Retinal pigment epithelial cell (primary cell): ENCODE results near the gene OLFML3.
"Not testable (repeated sequence)": the region's sequence is repeated elsewhere in the genome, so short reads cannot be mapped to it uniquely, and the experiment has no call there.

Experiments
- DNase-seq: peaks from one replicate; pipeline ENCODE4 v3.0.0-alpha.2; 2010; ENCODE audit warnings: low read depth
- H3K4me3 ChIP-seq: 2 replicates; pipeline ENCODE4 v1.5.1; 2011; ENCODE audit warnings: mild to moderate bottlenecking, low read length, control low read depth, moderate library complexity
- TF ChIP-seq, protein P1 (sequence below): conservative IDR thresholded peaks from 2 replicates; pipeline ENCODE4 v1.5.1; 2011; ENCODE audit warnings: low read depth, low read length, control low read depth, inconsistent platforms

OLFML3 gene

GRCh38 chr1:113943028-113943811, 36.1 kb upstream of the OLFML3 start:
- TF ChIP-seq, protein P1, sequence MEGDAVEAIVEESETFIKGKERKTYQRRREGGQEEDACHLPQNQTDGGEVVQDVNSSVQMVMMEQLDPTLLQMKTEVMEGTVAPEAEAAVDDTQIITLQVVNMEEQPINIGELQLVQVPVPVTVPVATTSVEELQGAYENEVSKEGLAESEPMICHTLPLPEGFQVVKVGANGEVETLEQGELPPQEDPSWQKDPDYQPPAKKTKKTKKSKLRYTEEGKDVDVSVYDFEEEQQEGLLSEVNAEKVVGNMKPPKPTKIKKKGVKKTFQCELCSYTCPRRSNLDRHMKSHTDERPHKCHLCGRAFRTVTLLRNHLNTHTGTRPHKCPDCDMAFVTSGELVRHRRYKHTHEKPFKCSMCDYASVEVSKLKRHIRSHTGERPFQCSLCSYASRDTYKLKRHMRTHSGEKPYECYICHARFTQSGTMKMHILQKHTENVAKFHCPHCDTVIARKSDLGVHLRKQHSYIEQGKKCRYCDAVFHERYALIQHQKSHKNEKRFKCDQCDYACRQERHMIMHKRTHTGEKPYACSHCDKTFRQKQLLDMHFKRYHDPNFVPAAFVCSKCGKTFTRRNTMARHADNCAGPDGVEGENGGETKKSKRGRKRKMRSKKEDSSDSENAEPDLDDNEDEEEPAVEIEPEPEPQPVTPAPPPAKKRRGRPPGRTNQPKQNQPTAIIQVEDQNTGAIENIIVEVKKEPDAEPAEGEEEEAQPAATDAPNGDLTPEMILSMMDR = no peak
- DNase-seq = no peak
- no peak overlapping the region for H3K4me3 ChIP-seq

DNA sequence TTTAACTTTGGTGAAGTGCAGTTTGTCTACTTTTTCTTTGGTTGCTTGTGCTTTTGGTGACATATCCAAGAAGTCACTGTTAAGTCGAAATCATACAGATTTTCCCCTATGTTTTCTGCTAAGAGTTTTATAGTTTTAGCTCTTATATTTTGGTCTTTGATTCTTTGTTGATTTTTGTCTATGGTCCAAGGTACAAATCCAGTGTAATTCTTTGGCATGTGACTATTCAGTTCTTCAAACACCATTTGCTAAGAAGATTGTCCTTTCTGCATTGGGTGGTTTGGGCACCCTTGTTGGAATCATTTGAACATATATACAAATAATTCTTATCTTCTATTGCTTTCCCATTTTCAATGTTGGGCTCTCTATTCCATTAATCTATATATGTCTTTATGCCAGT, 33.9 kb upstream of the OLFML3 start:
- H3K4me3 ChIP-seq = no peak overlapping the region
- DNase-seq = no peak

DNA sequence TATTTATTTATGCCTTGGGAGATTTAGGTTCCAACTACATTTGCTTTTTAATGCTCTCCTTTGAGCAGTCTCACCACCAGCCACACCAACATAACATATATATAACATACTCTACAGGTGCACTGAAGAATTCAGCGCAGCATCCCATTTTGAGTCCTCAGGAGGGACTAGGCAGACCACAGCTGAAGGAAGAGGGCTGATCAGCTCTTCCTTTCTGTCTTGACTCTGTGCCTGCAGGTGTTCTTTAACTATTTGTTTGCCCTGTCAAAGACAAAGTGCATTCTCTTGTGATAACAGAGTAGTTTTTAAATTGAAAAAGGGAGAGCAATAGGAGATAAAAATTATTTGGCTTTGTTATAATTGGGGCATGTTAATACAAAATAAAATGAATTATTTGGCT, 33.2 kb upstream of the OLFML3 start:
- no peak overlapping the region for H3K4me3 ChIP-seq
- no peak for DNase-seq
- TF ChIP-seq, protein P1 = no peak

More for the DNA sequence above, 33.9 kb upstream of the OLFML3 start:
- TF ChIP-seq, protein P1 = no peak

- TF ChIP-seq, protein P1 = no peak
Observed at GRCh38 chr1:113946678-113947387, 32.4 kb upstream of the OLFML3 start.

DNA sequence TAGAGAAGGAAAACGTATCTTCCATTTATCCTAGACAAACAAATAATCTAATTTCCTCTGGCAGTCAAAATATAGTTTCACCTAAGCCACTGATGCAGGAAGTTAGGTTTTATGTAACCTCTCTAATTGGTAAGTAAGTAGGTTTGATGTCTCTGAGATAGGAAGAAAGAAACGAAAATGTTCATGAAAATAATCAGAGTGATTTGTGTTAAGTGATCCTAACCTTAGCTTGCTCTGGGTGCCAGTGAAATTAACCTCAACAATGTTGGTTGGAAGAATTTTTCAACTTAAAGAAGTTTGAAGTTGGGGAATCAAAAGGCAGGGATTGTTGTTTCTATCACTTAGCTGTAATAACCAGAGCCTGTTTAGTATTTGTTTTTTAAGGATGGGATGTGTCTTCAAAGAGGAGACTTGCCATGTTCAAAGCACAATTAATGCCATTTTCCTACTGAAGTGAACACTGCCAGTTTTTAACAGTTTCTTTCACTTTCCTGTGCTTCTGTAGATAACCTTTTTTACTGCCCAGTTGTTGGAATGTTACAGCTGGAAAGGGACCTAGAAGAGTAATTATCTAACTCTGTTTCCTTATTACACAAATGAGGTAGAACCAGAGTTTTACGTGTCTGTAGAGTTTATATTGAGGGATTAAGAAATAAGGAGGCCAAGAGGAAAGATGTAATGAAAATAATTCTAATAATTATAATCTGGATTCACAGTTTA, 31.7 kb upstream of the OLFML3 start:
- no peak overlapping the region for H3K4me3 ChIP-seq
- DNase-seq = no peak

More at GRCh38 chr1:113946678-113947387, 32.4 kb upstream of the OLFML3 start:
- no peak for DNase-seq
- no peak overlapping the region for H3K4me3 ChIP-seq

DNA sequence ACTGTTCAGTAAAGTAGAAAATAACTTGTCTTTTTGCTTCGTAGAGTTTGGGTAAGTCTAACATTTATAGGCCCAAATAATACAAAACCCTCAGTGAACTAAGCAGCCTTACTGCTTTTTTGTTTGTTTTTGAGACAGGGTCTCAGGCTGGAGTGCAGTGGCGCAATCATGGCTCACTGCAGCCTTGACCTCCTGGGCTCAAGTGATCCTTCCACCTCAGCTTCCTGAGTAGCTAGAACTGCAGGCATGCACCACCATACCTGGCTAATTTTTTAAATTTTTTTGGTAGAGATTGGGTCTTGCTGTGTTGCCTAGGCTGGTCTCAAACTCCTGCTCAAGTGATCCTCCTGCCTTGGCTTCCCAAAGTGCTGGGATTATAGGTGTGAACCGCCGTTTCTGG, 31.1 kb upstream of the OLFML3 start:
- not testable (repeated sequence) for H3K4me3 ChIP-seq, DNase-seq

More for the DNA sequence above, 31.7 kb upstream of the OLFML3 start:
- TF ChIP-seq, protein P1 = no peak

DNA sequence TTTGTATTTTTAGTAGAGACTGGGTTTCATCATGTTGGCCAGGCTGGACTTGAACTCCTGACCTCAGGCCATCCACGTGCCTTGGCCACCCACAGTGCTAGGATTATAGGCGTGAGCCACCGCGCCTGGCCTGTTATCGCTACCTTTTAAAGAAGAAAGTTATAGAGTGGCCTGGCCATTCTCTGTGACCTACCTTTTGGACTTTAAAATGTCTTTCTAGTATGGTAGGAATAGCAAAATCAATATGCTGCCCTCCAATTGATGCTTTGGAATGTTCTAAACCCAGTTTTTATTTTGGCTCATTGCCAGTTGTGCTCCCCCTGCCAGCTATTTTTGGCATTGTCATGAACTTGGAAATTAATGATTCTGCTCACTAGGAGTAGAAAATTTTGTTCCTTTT, 30.3 kb upstream of the OLFML3 start:
- TF ChIP-seq, protein P1 = peak; percentile 52

More for the DNA sequence above, 30.3 kb upstream of the OLFML3 start:
- no peak for DNase-seq
- H3K4me3 ChIP-seq = no peak overlapping the region
